Activated CD8-positive, alpha-beta T cell treated with anti-CD3 and anti-CD28 coated beads for 36 hours (primary cell): ENCODE data around the gene CACNA1F. TPM values are rescaled to one million over a fixed set of nuclear protein-coding genes. Genes with fewer than 3 reads are reported as not detected.

Experiments used
- ATAC-seq: fragments of 200-7000 bp; cut with Tn5 transposase; one replicate; pipeline ENCODE4 v1.10.0; 2021; ENCODE audit warnings: mild to moderate bottlenecking, moderate library complexity
- CTCF ChIA-PET: fragments of 350-600 bp; sonication (Branson Sonifier 250); formaldehyde crosslinking; loops from one replicate; lab custom pipeline; 2021; ENCODE audit warnings: antibody characterized with exemption; lab: Charles Lee
- POLR2A ChIA-PET: fragments of 350-600 bp; sonication (Branson Sonifier 250); formaldehyde crosslinking; loops from one replicate; lab custom pipeline; 2021; ENCODE audit warnings: antibody characterized with exemption; lab: Charles Lee
- DNase-seq: peaks from one replicate; pipeline ENCODE4 v3.0.0-alpha.2; 2020
- H3K27ac Mint-ChIP-seq: one replicate; pipeline ENCODE4 v1.8.0; 2021; ENCODE audit warnings: mild to moderate bottlenecking, mixed read lengths
- H3K27me3 Mint-ChIP-seq: one replicate; pipeline ENCODE4 v1.8.0; 2021; ENCODE audit warnings: mixed read lengths
- H3K36me3 Mint-ChIP-seq: one replicate; pipeline ENCODE4 v1.8.0; 2021; ENCODE audit warnings: low read depth, mixed read lengths
- H3K4me1 Mint-ChIP-seq: one replicate; pipeline ENCODE4 v1.8.0; 2021; ENCODE audit warnings: low read depth, mixed read lengths
- H3K4me3 Mint-ChIP-seq: one replicate; pipeline ENCODE4 v1.8.0; 2021; ENCODE audit warnings: mild to moderate bottlenecking, moderate library complexity, mixed read lengths
- H3K9me3 Mint-ChIP-seq: one replicate; pipeline ENCODE4 v1.8.0; 2021; ENCODE audit warnings: mixed read lengths
- CTCF ChIP-seq: fragments of 200-600 bp; IDR thresholded peaks from one replicate; pipeline ENCODE4 v1.8.0; 2022; ENCODE audit warnings: antibody characterized with exemption, mild to moderate bottlenecking
- intact Hi-C: fragments of 100-400 bp; cut with micrococcal nuclease; formaldehyde crosslinking; loops from one replicate; pipeline ENCODE4 v1.10.0; 2022
- total RNA-seq, 2 experiments: library from RNA; stranded (reverse); gene quantifications; one replicate each; pipeline ENCODE4 v1.2.3, GENCODE V29; 2021

CACNA1F gene
- total RNA-seq, 2 experiments from 2014 or later: 0.90 to 1.1 TPM

- CTCF ChIA-PET: no interaction called here
- H3K9me3 Mint-ChIP-seq: no peaks in the 10 kb centered on the region
- DNase-seq (no peak), ATAC-seq (no peak)
- peaks cover 55% of the 10 kb centered on the region for H3K4me1 Mint-ChIP-seq
- POLR2A ChIA-PET: interaction anchor here (1.5 to 1.7 kb wide), 2 partner anchors 10 to 11 kb away, joined by 6 to 7 read pairs; no protein-coding TSS in a partner anchor
- peak overlapping the region; percentile 99 for H3K27ac Mint-ChIP-seq
- peaks cover 22% of the 10 kb centered on the region for H3K36me3 Mint-ChIP-seq
- no peaks in the 10 kb centered on the region for H3K27me3 Mint-ChIP-seq
- intact Hi-C loops: no loop called here
- TF ChIP-seq CTCF: no peak
- peak overlapping the region; percentile 82 for H3K4me3 Mint-ChIP-seq
Observed at GRCh38 chrX:49266523-49267445, 33.6 kb upstream of the CACNA1F start.

- peak; percentile 46 for DNase-seq
- CTCF ChIA-PET: interaction anchor here (0.7 to 2.2 kb wide), 3 partner anchors 8 to 121 kb away, joined by 3 to 7 read pairs (median 4); no protein-coding TSS in a partner anchor
Observed at GRCh38 chrX:49264460-49264859, 31.3 kb upstream of the CACNA1F start, which contains the start of gene FOXP3. FOXP3 (minus strand) TSS chrX:49264710; CDS start chrX:49258505, 6,205 bp downstream.

GRCh38 chrX:49263631-49264030 is 30.5 kb upstream of the CACNA1F start:
- Mint-ChIP-seq H3K27me3 (no peaks in the 10 kb centered on the region), H3K4me1 (peaks cover 59% of the 10 kb centered on the region), H3K36me3 (peaks cover 18% of the 10 kb centered on the region), H3K27ac (peak overlapping the region; percentile 84), H3K9me3 (no peaks in the 10 kb centered on the region), H3K4me3 (peak overlapping the region; percentile 77)
- ATAC-seq (no peak), DNase-seq (no peak)
- CTCF ChIA-PET: interaction anchor here (1.8 to 2.2 kb wide), 2 partner anchors 9 to 28 kb away, joined by 4 to 7 read pairs; no protein-coding TSS in a partner anchor
- POLR2A ChIA-PET: interaction anchor here (1.1 to 2.1 kb wide), 5 partner anchors 9 to 14 kb away, joined by 3 to 11 read pairs (median 4); no protein-coding TSS in a partner anchor
- intact Hi-C loops: no loop called here
- no peak for TF ChIP-seq CTCF

More at GRCh38 chrX:49264460-49264859, 31.3 kb upstream of the CACNA1F start, which contains the start of gene FOXP3:
- POLR2A ChIA-PET: interaction anchor here (1.7 to 2.1 kb wide), 3 partner anchors 9 to 14 kb away, joined by 4 to 11 read pairs (median 5); no protein-coding TSS in a partner anchor
- Mint-ChIP-seq H3K4me3 (peak within 1 kb of the TSS; percentile 77), H3K27ac (peak within 1 kb of the TSS; percentile 84), H3K9me3 (no peaks in the 10 kb centered on the region), H3K36me3 (peaks cover 14% of the 10 kb centered on the region), H3K4me1 (peaks cover 52% of the 10 kb centered on the region), H3K27me3 (no peaks in the 10 kb centered on the region)
- intact Hi-C loops: no loop called here
- TF ChIP-seq CTCF: no peak
- ATAC-seq: no peak

- Mint-ChIP-seq H3K4me3 (peak overlapping the region; percentile 77), H3K27ac (peak overlapping the region; percentile 63), H3K36me3 (peaks cover 18% of the 10 kb centered on the region), H3K4me1 (peaks cover 58% of the 10 kb centered on the region), H3K27me3 (no peaks in the 10 kb centered on the region), H3K9me3 (no peaks in the 10 kb centered on the region)
- ChIA-PET POLR2A (interaction anchor here (1.2 to 2.1 kb wide), 5 partner anchors 8 to 62 kb away, joined by 3 to 11 read pairs (median 4); no protein-coding TSS in a partner anchor), CTCF (interaction anchor here (1.8 kb wide), 1 partner anchor 10 kb away, joined by 4 read pairs; no protein-coding TSS in a partner anchor)
- DNase-seq (peak; percentile 37), ATAC-seq (peak; percentile 65)
- intact Hi-C loops: no loop called here
- TF ChIP-seq CTCF: no peak
Observed at GRCh38 chrX:49262603-49263002, 29.5 kb upstream of the CACNA1F start.
